ENCODE results near the gene ARHGAP26. TPM values are rescaled to one million over a fixed set of nuclear protein-coding genes. Genes with fewer than 3 reads are reported as not detected.
"Not testable (repeated sequence)": the region's sequence is repeated elsewhere in the genome, so short reads cannot be mapped to it uniquely, and the experiment has no call there.

ARHGAP26 gene
- total RNA-seq, 1 experiment from 2014 or later = 1.7 TPM

DNA sequence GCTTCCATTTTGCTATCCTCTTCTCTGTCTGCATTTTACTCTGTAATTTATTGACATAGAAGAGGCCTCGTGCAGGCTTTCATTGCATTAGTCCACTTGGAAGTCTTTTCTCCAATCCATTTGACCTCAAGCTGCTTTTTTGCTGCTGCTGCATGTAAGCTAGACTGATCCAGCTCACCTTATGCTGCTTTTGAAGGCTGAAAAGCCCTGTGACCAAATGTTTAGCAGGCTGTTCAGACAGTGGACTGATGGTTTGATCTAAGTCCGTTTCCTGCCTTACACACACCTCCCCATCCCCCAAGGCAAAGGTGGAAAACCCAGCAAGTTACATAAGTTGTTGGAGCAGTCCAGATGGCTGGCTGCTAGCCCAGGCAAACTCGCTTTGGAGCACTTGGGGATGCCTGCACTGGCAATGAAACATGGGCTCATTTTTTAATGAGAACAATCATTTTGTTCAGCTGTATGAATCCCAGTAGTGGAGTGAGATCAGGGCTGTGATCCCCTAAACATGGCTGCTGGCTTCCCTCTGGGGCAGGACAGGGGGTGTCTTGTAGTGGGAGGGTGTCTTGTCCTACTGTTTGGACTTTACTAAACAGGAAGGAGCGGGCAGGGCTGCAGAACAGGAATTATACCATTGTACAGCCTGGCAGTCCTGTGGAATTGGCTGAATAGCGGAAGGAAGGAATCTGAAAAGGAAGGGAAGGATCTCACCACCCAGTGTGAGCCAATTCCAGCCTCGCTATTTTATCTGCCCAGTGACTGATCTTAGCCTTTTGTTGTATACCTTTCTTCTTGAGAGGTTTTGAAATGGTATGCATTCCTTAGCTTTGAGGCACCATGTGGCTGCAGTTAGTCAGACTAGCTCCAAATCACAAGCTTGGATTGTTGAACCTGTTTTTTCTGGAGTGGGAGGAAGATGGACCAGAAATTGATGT, 212.0 kb downstream of the ARHGAP26 start:
- peak; percentile 74 for DNase-seq (ENCODE audit: low spot score)

DNA sequence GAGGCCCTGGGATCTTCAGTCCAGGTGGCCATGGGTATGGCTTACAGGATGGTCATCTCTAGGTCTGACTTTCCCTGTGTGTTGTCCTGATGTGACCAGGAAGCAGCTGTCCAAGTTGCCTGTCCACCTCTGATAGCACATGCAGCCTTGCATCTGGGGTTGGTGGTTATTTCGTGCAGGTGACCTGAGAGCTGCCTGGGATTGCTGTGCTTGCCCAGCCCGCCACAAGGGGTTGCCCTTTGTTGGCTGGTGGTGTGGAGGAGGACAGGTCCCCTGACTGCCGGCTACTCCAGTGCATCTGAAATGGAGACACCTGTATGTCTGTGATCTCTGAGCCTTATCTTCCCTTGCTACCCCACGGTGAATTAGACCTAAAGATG, 212.6 kb downstream of the ARHGAP26 start:
- DNase-seq (ENCODE audit: low spot score) = no peak

DNA sequence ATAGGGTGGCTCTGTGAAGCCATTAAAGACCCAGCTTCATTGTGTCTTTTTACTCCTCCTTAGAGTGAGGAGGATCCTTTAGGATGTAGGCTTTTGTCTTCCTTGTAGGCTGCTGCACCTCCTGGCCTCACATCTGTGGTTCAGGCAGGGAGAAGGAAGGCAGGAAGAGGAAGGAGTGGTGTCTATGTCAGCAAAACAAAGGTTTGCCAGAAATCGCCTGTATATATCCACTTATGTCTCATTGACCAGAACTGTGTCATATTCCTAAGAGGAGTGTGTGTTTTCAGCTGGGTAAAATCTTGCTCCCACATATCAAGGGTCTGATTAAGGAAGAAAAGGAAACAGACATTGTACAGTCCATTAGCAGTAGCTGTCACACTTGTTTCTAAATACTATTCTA, 213.8 kb downstream of the ARHGAP26 start:
- DNase-seq (ENCODE audit: low spot score) = no peak

- DNase-seq (ENCODE audit: low spot score) = no peak
Measured at GRCh38 chr5:142984525-142984924, 214.3 kb downstream of the ARHGAP26 start.

GRCh38 chr5:142989270-142989669, 219.1 kb downstream of the ARHGAP26 start:
- not testable (repeated sequence) for DNase-seq (ENCODE audit: low spot score)

GRCh38 chr5:142990073-142990472, 219.9 kb downstream of the ARHGAP26 start:
- DNase-seq (ENCODE audit: low spot score) = not testable (repeated sequence)

DNA sequence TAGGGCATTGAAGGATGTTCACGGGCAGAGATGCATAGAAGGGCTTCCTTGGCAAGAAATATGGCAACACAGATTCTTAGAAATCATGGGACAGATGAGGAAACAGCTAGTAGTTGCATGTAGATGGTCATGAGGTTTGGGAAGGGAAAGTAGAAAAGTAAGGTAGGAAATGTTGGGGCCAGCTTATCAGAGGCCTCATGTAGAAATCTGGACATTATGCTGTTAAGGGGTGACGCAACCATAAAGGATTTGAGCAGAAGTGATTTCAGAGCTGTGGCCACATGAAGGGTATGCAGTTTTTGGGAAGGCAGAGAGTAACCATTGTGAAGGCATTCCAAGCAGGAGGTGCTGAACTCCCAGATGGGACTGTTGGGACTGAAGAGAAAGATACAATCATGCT, 224.0 kb downstream of the ARHGAP26 start:
- no peak for DNase-seq (ENCODE audit: low spot score)

GRCh38 chr5:142995621-142996020, 225.4 kb downstream of the ARHGAP26 start:
- not testable (repeated sequence) for DNase-seq (ENCODE audit: low spot score)

GRCh38 chr5:142997591-142997990, 227.4 kb downstream of the ARHGAP26 start:
- DNase-seq (ENCODE audit: low spot score) = no peak

DNA sequence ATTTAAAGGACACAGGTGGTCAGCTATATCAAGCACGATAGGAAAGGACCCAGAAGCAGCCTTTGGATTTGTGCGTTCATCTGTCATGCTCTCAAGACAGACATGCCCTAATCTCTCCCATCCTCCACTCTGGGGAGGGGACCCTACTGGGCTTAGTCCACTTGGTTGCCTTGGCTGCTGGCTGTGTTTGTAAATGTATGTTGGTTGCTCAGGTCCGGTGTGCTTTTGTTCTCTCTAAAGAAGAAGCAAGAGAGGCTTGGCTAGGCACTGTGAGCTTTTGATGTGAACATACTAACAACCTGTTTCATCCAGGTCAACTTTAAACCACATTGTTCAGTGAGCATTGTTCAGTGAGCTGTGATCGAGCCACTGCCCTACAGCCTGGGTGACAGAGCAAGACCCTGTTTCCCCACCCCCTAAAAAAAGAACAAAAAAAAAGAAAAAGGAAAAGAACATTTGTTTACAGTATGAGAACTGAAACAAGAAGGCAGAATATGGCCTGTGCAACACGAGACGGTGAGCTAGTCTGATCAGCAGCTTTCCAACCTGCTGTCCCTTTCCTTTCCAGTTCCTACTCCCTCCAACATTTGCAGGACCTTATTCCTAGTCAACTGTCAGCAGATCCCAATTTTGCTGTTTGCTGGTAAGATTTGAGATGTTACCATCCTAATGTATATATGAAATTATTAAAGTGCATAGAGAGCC, 228.3 kb downstream of the ARHGAP26 start:
- no peak for DNase-seq (ENCODE audit: low spot score)

- DNase-seq (ENCODE audit: low spot score) = not testable (repeated sequence)
Measured at GRCh38 chr5:143000551-143000950, 230.4 kb downstream of the ARHGAP26 start.

DNA sequence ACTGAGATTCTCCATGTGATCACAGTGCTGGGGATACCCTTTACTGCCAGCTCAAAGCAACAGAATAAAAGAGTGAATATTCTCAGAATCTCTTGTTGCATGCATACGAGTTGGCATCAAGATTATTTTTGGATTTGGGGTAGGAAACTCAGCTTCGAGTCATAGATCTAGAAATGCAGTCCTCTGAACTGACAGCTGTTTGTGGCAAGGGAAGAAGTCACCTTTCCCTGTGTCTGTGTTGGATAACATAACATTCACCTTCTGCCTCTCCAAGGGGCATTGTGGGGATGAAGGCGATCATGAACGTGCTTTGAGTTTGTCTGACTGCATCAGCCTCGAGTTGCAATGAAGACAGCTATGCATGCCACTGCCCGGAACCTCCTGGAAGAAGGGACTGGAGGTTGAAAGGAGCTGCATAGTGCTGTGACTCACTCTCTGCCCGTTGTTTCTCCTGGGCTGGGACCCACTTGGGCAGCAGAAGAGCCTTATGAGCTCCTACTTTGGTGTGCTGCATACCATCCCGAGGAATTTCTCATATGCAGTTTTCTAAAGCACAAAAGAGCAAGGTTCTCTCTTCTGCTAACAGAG, 231.7 kb downstream of the ARHGAP26 start:
- DNase-seq (ENCODE audit: low spot score) = peak; percentile 35

GRCh38 chr5:143002459-143003327, 232.5 kb downstream of the ARHGAP26 start:
- DNase-seq (ENCODE audit: low spot score) = peak; percentile 81

DNA sequence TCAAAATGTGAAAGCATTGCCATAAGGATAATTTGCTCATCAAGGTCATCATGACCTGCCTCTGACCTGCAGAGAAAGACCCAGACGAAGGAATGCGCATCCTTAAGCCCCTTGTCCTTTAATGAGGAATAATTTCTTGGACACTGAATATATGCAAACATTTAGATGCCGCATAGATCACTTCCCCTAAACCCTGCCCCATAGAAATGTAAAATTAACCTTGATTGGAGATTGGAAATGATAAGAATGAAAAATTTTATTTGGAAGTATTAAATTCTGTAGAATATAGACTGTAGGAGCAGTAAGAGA, 233.1 kb downstream of the ARHGAP26 start:
- no peak for DNase-seq (ENCODE audit: low spot score)

DNA sequence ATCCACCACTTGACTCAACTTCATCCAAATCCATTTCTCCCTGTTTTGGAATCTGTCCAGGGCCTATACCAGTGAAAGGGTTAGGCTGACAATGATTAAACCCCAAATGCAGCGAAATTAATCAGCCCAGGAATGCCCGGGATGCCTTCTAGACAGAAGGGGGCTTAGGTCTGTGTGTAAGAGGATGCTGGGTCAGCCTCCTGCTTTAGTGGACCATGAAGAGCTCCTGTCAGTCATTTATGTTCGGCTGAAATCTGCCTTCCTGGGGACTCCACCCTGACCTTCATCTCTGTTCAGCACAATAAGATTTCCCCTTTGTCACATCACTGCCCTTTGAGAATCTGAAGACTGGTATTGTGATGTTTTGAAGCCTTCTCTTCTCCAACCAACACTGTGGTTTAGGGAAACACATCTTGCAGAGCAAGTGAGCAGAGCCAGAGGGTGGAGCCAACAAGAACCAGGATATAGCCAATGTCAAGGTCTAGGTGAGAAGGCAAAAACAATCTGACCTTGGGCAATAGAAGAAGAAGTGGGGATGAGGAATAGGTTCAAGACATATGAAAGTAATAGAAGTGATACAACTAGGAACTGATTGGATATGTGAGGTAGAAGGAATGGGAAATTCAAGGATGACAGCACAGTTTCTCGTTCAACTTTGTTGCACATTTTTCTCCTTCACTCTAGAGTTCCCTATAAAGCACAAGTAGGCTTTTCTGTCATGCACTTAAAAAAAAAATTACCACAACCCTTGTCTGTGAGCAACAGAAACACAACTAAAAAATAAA, 234.4 kb downstream of the ARHGAP26 start:
- DNase-seq (ENCODE audit: low spot score) = no peak

DNA sequence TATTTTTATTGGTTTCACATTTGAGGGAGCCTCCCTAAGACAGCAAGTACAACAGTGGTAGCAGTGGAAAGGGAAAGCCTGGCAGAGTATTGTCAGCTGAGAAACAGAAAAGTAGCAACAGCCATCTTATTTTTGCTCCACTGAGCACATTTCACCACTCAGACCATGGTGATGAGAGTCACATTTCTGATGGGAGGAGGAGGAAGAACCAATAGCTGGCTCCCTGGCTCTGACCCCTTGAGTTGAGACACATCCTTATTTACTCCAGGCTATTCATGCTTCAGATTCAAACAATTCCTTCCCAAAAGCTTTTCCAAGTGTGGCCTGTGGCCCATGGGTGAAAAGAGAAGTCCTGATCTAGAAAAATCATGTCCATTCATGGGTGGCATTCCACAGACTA, 236.3 kb downstream of the ARHGAP26 start:
- no peak for DNase-seq (ENCODE audit: low spot score)

DNA sequence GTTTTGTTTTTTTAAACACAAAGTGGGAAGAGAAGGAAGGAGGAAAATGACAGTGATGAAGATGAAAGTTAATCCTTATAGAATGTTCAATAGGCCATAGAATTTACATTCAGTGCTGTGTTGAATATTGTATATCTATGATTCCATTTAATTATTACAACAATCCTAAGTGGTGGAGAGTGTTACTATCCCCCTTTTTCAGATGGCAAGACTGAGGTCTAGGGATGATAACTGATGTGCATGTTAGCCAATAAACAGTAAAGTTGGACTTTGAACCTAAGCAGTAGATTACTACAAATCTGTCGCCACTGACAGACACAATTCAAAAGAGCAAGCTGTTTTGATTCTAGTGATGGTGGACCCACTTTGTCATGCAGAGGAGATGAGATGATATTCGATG, 237.9 kb downstream of the ARHGAP26 start:
- no peak for DNase-seq (ENCODE audit: low spot score)

GRCh38 chr5:143008809-143009521, 238.8 kb downstream of the ARHGAP26 start:
- DNase-seq (ENCODE audit: low spot score) = peak; percentile 64

DNA sequence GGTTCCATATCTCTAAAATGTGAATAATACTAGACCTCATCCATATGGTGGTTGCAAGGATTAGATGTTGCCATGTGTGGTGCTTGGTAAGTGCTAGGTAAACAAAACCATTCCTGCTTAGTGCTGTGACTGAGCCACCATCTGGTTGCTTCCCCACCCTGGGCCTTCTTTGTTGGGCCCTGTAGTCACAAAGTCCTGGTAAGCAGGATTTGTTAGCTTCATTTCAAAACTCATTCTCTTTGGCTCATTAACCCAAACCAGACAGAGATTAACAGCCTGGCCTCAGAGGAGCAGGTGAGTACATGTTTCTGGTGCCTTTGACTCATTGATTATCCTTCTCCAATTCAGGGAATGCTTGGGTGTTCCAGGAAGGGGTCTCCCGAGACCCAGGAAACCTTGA, 240.2 kb downstream of the ARHGAP26 start:
- DNase-seq (ENCODE audit: low spot score) = no peak

GRCh38 chr5:143011585-143011984, 241.4 kb downstream of the ARHGAP26 start:
- DNase-seq (ENCODE audit: low spot score) = no peak

Measured in H4 (cell line).